Uterus (tissue), 2 donors: ENCODE results near the gene MED25.

Experiments used
- POLR2A ChIP-seq, 2 donors: fragments of 450-650 bp; IDR thresholded peaks; one replicate each; pipeline ENCODE4 v1.6.1; 2016; ENCODE audit warnings: antibody characterized with exemption in 2 of 2, mild to moderate bottlenecking in 1 of 2, moderate library complexity in 1 of 2
- TF ChIP-seq, protein P1 (sequence below), 4 experiments: fragments of 200-600 bp in 2 of 4; fragments of 450-650 bp in 2 of 4; sonication (generic) in 2 of 4; IDR thresholded peaks; one replicate each; pipeline ENCODE4 v1.5.1; 2016 to 2019; ENCODE audit warnings: antibody characterized with exemption in 4 of 4, mild to moderate bottlenecking in 2 of 4, moderate library complexity in 1 of 4

DNA sequence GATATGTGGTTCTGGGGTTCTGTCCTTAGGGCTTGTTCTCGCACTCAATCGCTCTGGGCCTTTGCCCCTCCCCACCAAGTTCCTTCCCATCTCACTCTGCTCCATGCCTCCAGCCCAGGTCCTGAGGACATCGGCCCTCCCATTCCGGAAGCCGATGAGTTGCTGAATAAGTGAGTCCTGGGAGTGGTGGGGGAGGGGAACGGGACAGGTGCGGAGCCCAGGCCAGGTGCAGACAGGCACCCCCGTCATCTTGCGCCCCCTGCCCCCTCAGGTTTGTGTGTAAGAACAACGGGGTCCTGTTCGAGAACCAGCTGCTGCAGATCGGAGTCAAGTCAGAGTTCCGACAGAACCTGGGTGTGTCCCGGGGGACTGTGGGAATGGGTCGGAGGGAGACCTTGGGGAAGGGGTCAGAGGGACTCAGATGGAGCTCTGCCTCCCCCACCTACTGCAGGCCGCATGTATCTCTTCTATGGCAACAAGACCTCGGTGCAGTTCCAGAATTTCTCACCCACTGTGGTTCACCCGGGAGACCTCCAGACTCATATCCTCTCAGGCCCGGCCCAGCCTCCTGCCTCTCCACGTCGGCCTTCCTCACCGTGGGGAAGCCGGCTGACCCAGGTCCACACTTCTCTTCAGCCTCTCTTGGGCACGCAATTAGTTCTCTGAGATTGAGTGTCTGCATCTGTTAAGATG is 15.1 kb upstream of the MED25 start:
- TF ChIP-seq, protein P1, sequence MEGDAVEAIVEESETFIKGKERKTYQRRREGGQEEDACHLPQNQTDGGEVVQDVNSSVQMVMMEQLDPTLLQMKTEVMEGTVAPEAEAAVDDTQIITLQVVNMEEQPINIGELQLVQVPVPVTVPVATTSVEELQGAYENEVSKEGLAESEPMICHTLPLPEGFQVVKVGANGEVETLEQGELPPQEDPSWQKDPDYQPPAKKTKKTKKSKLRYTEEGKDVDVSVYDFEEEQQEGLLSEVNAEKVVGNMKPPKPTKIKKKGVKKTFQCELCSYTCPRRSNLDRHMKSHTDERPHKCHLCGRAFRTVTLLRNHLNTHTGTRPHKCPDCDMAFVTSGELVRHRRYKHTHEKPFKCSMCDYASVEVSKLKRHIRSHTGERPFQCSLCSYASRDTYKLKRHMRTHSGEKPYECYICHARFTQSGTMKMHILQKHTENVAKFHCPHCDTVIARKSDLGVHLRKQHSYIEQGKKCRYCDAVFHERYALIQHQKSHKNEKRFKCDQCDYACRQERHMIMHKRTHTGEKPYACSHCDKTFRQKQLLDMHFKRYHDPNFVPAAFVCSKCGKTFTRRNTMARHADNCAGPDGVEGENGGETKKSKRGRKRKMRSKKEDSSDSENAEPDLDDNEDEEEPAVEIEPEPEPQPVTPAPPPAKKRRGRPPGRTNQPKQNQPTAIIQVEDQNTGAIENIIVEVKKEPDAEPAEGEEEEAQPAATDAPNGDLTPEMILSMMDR (IDR thresholded peaks at IDR 0.05) = no peak
- no peak for TF ChIP-seq POLR2A (IDR thresholded peaks at IDR 0.05)
